ENCODE data around the gene XIAP.
A peak's percentile ranks its signal among the peaks of the same experiment; 100 is the strongest.
"Not testable (repeated sequence)": the region's sequence is repeated elsewhere in the genome, so short reads cannot be mapped to it uniquely, and the experiment has no call there.

The XIAP gene

GRCh38 chrX:123830309-123830708 is 29.5 kb upstream of the XIAP start:
- H3K27ac ChIP-seq, result no peak overlapping the region
- H3K4me3 ChIP-seq (ENCODE audit: low read depth in 1 of 2, low read length in 1 of 2), result no peak overlapping the region
- H3K27me3 ChIP-seq, result no peaks in the 10 kb centered on the region
- H3K4me1 ChIP-seq (ENCODE audit: control insufficient read depth in 1 of 2, insufficient read depth in 1 of 2, low read depth in 1 of 2, low read length in 1 of 2), result no peaks in the 10 kb centered on the region
- no peak for TF ChIP-seq CTCF (IDR thresholded peaks at IDR 0.05)
- no peaks in the 10 kb centered on the region for H3K36me3 ChIP-seq
- H3K9me3 ChIP-seq, result no peaks in the 10 kb centered on the region

- Histone ChIP-seq H3K9me3 (no peaks in the 10 kb centered on the region), H3K4me3 (ENCODE audit: low read depth in 1 of 2, low read length in 1 of 2) (no peak overlapping the region), H3K4me1 (ENCODE audit: control insufficient read depth in 1 of 2, insufficient read depth in 1 of 2, low read depth in 1 of 2, low read length in 1 of 2) (no peaks in the 10 kb centered on the region), H3K36me3 (no peaks in the 10 kb centered on the region), H3K27ac (no peak overlapping the region), H3K27me3 (no peaks in the 10 kb centered on the region)
- TF ChIP-seq CTCF (IDR thresholded peaks at IDR 0.05), result peak; percentile 75
These were observed 26.5 kb upstream of the XIAP start for GRCh38 chrX:123833387-123833786.

GRCh38 chrX:123834116-123834515 is 25.7 kb upstream of the XIAP start:
- Histone ChIP-seq H3K27ac (no peak overlapping the region), H3K4me1 (ENCODE audit: control insufficient read depth in 1 of 2, insufficient read depth in 1 of 2, low read depth in 1 of 2, low read length in 1 of 2) (no peaks in the 10 kb centered on the region), H3K27me3 (no peaks in the 10 kb centered on the region), H3K9me3 (no peaks in the 10 kb centered on the region), H3K36me3 (no peaks in the 10 kb centered on the region), H3K4me3 (ENCODE audit: low read depth in 1 of 2, low read length in 1 of 2) (no peak overlapping the region)
- TF ChIP-seq CTCF (IDR thresholded peaks at IDR 0.05), result no peak

- no peak for TF ChIP-seq CTCF (IDR thresholded peaks at IDR 0.05)
- Histone ChIP-seq H3K27ac (no peak overlapping the region), H3K4me3 (ENCODE audit: low read depth in 1 of 2, low read length in 1 of 2) (no peak overlapping the region), H3K4me1 (ENCODE audit: control insufficient read depth in 1 of 2, insufficient read depth in 1 of 2, low read depth in 1 of 2, low read length in 1 of 2) (no peaks in the 10 kb centered on the region), H3K36me3 (no peaks in the 10 kb centered on the region), H3K27me3 (no peaks in the 10 kb centered on the region), H3K9me3 (no peaks in the 10 kb centered on the region)
These were observed 24.0 kb upstream of the XIAP start for GRCh38 chrX:123835661-123836371.

- not testable (repeated sequence) for H3K36me3 ChIP-seq; H3K27me3 ChIP-seq; H3K4me1 ChIP-seq (ENCODE audit: control insufficient read depth in 1 of 2, insufficient read depth in 1 of 2, low read depth in 1 of 2, low read length in 1 of 2); H3K4me3 ChIP-seq (ENCODE audit: low read depth in 1 of 2, low read length in 1 of 2); H3K9me3 ChIP-seq; H3K27ac ChIP-seq
These were observed 14.7 kb upstream of the XIAP start for GRCh38 chrX:123845129-123845528.

GRCh38 chrX:123846577-123847038 is 13.2 kb upstream of the XIAP start:
- TF ChIP-seq CTCF (IDR thresholded peaks at IDR 0.05), result no peak
- Histone ChIP-seq H3K4me1 (ENCODE audit: control insufficient read depth in 1 of 2, insufficient read depth in 1 of 2, low read depth in 1 of 2, low read length in 1 of 2) (peaks cover 0 to 4% of the 10 kb centered on the region in 2 experiments), H3K36me3 (no peaks in the 10 kb centered on the region), H3K27ac (no peak overlapping the region), H3K9me3 (no peaks in the 10 kb centered on the region), H3K27me3 (no peaks in the 10 kb centered on the region), H3K4me3 (ENCODE audit: low read depth in 1 of 2, low read length in 1 of 2) (no peak overlapping the region)
